Stimulated activated CD8-positive, alpha-beta memory T cell treated with anti-CD3 and anti-CD28 coated beads, Interleukin-4, amount 100 ng/mL, for 4 hours (primary cell): ENCODE data around the gene MEIS1.

Experiments
- DNase-seq, 2 donors: peaks; one replicate each; pipeline ENCODE4 v3.0.0-alpha.2; 2020; ENCODE audit warnings: low read depth in 2 of 2, low spot score in 1 of 2

Gene MEIS1

GRCh38 chr2:66534461-66534860 is 99.5 kb downstream of the MEIS1 start:
- DNase-seq, result no peak

DNA sequence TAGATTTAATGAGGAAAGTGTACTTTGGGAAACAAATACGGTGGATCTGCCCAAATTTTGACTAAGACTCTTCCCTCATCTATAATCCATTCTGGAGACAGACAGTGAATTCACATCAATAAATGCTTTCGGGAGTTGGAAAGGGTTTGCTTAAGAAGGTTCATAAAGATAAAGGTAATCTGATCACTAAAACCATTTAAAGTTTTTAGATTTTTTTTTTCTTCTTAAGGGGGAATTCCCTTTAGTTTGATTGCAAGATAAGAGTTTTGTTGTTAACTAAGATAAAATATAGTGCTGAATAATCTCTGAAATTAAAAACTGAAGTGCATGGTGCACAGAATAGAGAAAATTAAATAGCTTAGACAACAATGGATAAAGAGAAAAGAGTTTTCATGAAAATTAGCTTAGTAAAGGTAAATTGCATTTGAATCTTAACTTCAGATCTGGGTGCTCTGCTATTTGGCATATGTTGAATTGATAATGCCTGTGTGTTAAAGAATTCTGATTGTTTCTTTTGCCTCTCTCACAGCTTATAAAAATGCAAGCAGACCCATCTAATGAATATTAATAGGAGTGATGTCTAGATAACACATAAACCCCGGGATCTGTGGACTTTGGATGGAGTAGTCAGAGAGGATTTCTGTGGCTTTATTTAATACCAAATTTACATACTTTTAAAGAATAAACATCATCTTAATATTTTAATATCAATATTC is 100.8 kb downstream of the MEIS1 start:
- DNase-seq, result no peak

GRCh38 chr2:66536290-66536673 is 101.4 kb downstream of the MEIS1 start:
- no peak for DNase-seq

DNA sequence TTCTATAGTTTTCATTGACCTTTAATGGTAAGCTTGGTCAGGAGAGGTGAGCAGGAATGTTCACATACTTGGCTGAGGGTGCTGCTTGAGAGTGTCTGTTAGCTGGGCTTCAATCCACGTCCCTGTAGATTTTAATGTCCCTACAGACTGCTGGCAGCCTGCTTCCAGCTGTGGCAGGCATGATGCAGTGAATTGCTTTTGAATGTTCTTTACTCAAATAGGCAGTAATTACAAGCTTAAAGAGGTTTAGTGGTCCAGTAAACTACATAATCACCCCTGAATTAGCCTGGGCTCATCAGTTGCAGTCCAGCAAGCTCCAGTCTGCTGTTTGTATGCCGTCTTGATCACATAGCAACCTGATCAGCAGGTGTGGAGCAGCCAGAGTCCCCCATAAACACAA is 102.1 kb downstream of the MEIS1 start:
- DNase-seq, result no peak

- no peak for DNase-seq
Measured at GRCh38 chr2:66538291-66538690, 103.4 kb downstream of the MEIS1 start.

DNA sequence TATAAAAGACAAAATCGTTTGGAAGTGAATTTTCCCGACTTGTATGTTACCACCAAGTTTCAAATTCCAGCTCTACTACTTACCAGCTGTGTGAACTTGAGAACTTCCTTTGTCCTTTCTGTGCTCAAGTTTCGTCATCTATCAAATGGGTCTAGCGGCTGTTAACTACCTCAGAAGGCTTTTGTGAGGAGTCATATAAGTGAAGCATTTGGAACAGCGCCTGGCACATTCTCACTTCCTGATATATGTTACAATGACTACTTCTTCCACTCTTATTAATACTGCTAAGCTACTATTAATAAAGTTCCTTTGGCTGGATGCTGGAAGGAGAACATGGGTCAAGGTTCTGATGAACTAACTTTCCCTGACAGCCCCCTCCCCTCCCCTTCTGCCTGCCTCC is 104.5 kb downstream of the MEIS1 start:
- DNase-seq, result no peak

- DNase-seq, result no peak
Measured at GRCh38 chr2:66541646-66542045, 106.7 kb downstream of the MEIS1 start.

DNA sequence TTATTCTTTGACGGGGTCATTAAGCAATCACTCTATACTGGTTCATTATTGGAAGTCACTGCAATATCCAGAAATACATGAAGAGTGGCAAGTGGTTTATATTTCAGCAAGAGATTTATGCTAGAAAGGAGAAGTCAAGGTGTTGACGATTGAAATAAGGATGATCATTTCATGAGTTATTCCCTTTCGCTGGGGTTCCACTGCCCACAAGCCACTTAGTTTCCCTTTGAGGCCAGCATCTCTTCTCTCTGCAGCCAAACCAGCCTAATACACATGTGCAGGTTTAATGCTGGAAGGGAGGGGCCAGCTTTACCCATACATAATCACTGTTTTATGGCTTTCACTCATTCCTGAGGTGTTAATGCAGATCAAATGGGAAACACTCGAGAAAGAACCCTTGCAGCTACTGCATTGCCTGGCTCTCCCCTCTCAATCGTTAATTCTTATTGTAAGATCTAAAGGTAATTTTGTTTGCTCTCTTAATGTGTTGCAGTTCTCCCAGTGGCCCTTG is 108.4 kb downstream of the MEIS1 start:
- no peak for DNase-seq

GRCh38 chr2:66544258-66544657 is 109.3 kb downstream of the MEIS1 start:
- DNase-seq, result no peak

- no peak for DNase-seq
Measured at GRCh38 chr2:66545258-66545657, 110.3 kb downstream of the MEIS1 start.

- no peak for DNase-seq
Measured at GRCh38 chr2:66547118-66547517, 112.2 kb downstream of the MEIS1 start.

DNA sequence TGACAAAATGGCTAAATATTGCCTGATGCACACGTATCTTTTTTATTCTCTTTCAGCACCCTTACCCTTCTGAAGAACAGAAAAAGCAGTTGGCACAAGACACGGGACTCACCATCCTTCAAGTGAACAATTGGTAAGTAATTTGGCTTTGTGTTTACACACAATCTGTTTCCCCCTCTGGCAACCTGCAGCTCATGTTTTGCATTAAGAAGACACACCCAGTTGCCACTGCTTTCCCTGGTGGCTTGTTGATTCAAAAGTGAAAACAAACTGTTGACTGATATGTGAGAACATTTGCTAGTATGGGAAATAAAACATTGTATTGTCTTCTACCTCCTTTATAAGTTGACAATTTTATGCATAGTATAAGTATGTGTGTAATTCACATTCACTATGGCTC is 113.0 kb downstream of the MEIS1 start:
- DNase-seq, result no peak

GRCh38 chr2:66548422-66548821 is 113.5 kb downstream of the MEIS1 start:
- DNase-seq, result no peak

DNA sequence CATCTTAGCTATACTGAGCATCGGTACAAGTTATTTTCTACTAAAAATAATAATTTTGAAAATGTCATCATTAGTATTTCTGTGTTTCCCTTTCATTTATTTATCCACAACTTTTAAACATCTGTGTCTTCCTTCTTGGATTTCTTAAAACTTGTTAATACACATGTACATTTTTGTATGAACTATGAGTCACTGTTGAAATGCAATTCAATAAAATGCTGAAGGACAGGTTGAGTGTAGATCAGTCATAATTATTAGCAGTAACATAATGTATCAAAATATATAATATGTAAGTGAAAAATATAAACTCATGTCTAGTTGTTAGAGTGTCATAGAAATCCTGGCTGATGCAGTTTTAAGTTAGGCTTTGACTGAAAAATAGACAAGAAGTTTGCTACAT is 115.9 kb downstream of the MEIS1 start:
- DNase-seq, result no peak

- no peak for DNase-seq
Measured at GRCh38 chr2:66553370-66553769, 118.4 kb downstream of the MEIS1 start.

DNA sequence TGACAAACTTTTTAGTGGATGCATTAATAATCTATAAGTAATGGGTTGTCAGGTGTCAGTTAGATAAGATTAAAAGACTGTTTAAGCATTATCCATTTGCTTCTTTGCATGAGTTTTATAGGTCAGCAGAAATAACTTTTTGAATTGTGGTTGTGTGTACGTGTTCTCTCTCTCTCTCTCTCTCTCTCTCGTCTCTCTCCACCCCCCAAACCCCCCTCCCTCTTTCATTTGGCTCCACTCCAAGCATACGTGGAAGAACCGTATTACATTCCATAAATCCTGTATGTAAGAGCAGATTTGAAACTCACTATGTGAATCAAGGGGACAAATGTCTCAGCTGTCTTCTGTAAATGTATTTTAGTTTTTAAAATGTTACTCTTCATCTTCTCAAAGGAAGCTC is 120.2 kb downstream of the MEIS1 start:
- no peak for DNase-seq

GRCh38 chr2:66555501-66556324 is 120.8 kb downstream of the MEIS1 start:
- DNase-seq, result no peak

DNA sequence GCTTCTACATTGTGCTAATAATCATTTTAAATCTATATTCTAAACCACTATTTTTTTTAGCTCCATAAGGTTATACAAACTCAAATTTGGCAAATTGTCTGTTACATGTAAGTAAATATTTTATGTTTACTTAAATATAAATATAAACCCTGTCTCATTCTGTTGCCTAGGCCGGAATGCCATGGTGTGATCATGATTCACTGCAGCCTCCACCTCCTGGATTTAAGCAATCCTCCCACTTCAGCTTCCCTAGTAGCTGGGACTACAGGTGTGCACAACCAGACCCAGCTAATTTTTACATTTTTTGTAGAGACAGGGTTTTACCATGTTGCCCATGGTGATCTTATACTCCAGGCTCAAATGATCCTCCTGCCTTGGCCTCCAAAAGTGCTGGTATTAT is 124.7 kb downstream of the MEIS1 start:
- DNase-seq, result no peak

DNA sequence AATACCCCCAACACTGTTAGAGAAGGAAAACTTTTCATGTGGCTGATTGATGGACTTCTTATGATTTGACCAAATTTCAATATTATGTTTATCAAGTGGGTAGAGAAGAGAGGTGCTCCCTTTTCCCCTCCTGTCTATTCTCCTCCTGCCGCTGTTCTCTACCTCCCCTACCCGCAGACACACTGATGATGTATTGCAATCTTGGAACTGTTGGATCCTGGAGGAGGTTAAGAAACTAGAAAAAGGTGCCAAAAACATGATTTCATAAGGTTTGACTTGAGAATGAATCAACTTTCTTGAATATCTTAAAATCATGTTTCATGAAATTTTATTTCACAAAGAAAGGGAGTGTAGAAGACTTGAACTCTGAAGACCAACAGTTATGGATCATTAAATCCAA is 125.8 kb downstream of the MEIS1 start:
- DNase-seq, result no peak

DNA sequence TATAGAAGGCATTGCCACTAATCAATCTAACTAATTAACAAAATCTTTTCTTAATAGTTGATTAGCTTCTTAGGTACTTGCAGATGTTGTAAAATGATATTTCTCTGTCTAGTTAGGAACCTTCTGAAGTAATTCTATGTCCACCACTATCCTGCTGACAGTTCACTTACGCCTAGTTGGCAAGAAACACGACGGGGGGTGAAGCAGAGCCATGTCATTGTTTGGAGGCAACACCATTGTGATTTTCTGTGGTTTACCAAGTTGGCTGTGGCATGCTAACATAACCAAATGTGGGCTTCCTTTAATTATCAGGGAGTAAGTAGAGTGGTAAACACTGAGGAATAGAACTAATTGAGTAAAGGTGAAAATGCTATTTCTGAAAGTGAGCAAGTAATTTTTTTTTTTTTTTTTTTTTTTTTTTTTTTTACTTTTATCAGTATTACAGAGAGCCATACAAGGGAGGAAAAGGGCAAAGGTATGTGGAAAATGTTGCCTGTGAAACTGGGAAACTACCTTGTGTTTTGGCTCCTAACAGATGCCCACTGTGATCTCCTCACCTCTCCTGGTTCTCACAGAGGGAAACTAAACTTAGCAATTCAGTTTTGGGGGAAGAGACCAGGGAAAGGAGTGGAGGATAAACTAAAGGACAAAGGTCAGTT is 126.8 kb downstream of the MEIS1 start:
- no peak for DNase-seq

GRCh38 chr2:66562304-66562685 is 127.4 kb downstream of the MEIS1 start:
- DNase-seq, result no peak

- DNase-seq, result no peak
Measured at GRCh38 chr2:66563473-66563872, 128.5 kb downstream of the MEIS1 start.
